Stromal cell of bone marrow (primary cell): ENCODE results near the gene PIGV.
"Not testable (repeated sequence)": the region's sequence is repeated elsewhere in the genome, so short reads cannot be mapped to it uniquely, and the experiment has no call there.

Source experiments
- DNase-seq: peaks from one replicate; pipeline ENCODE4 v3.0.0-alpha.2; 2012; ENCODE audit warnings: low read depth

The PIGV gene

GRCh38 chr1:26833432-26834405 is 46.0 kb downstream of the PIGV start:
- no peak for DNase-seq

DNA sequence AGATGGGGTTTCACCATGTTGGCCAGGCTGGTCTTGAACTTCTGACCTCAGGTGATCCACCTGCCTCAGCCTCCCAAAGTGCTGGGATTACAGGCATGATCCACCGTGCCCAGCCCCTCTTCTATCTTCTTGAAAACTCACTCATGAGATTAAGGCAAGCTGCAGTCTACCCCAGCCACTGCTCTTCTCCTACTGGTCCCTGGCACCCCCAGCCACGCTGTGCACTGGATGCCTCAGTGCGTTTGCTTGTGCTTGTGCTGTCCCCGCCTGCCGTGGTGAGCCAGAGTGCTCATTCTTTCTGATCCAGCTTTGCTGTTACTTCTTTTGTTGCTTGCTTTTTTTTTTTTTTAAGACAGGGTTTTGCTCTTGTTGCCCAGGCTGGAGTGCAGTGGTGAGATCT is 49.9 kb downstream of the PIGV start:
- not testable (repeated sequence) for DNase-seq

GRCh38 chr1:26838474-26839338 is 51.0 kb downstream of the PIGV start:
- no peak for DNase-seq

GRCh38 chr1:26839339-26839722 is 51.6 kb downstream of the PIGV start:
- DNase-seq: no peak

GRCh38 chr1:26839779-26840178 is 52.0 kb downstream of the PIGV start:
- DNase-seq: no peak

- no peak for DNase-seq
These were observed 56.9 kb downstream of the PIGV start for GRCh38 chr1:26844424-26845196.

DNA sequence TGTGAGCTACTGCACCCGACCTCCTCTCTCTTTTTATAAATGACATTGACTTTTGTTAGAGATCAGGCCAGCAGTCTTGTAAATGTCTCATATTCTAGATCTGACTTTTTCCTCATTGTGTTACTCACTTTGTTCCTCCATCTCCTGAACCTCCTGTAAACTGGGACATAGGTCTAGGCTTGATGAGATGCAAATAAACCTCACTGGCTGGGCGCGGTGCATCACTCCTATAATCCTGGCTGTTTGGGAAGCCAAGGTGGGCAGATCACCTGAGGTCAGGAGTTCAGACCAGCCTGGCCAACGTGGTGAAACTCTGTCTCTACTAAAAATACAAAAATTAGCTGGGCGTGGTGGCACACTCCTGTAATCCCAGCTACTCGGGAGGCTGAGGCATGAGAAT is 60.1 kb downstream of the PIGV start:
- not testable (repeated sequence) for DNase-seq
